Stomach (tissue), 9 donors: ENCODE data around the gene CENPI. TPM values are rescaled to one million over a fixed set of nuclear protein-coding genes. Genes with fewer than 3 reads are reported as not detected.

ENCODE experiments used
- DNase-seq, 2 donors: peaks; one replicate each; pipeline versions ENCODE4 v3.0.0 to v3.0.0-alpha.2; 2013 to 2019
- H3K27ac ChIP-seq, 5 donors: fragments of 200-600 bp in 4 of 5; sonication (generic) in 4 of 5; one replicate each; pipeline ENCODE4 v1.5.1; 2013 to 2019; ENCODE audit warnings: mild to moderate bottlenecking in 1 of 5, moderate library complexity in 1 of 5
- H3K27me3 ChIP-seq, 3 donors: fragments of 200-600 bp; sonication (generic); one replicate each; pipeline ENCODE4 v1.5.1; 2017 to 2019; ENCODE audit warnings: mixed run types in 1 of 3
- H3K36me3 ChIP-seq, 4 donors: fragments of 200-600 bp; sonication (generic); 1 replicate in 3 of 4; 2 replicates in 1 of 4; pipeline ENCODE4 v1.5.1; 2016 to 2019
- H3K4me1 ChIP-seq, 4 donors: fragments of 200-600 bp; sonication (generic); one replicate each; pipeline ENCODE4 v1.5.1; 2016 to 2019
- H3K4me3 ChIP-seq, 4 donors: fragments of 200-600 bp; sonication (generic) in 3 of 4; one replicate each; pipeline ENCODE4 v1.5.1; 2016 to 2019; ENCODE audit warnings: mild to moderate bottlenecking in 1 of 4
- H3K9me3 ChIP-seq, 4 donors: fragments of 200-600 bp; sonication (generic); one replicate each; pipeline ENCODE4 v1.5.1; 2016 to 2019
- CTCF ChIP-seq, 7 experiments: fragments of 450-650 bp in 4 of 7; fragments of 200-600 bp in 3 of 7; sonication (generic) in 3 of 7; IDR thresholded peaks; one replicate each; pipeline ENCODE4 v1.5.1; 2016 to 2019; ENCODE audit warnings: antibody characterized with exemption in 7 of 7, control low read depth in 2 of 7, mild to moderate bottlenecking in 1 of 7
- EP300 ChIP-seq: sonication (generic); formaldehyde crosslinking; IDR thresholded peaks from one replicate; pipeline ENCODE4 v1.6.1; 2017; ENCODE audit warnings: antibody characterized with exemption
- POLR2A ChIP-seq, 4 donors: fragments of 450-650 bp; IDR thresholded peaks; one replicate each; pipeline ENCODE4 v1.6.1; 2016; ENCODE audit warnings: antibody characterized with exemption in 4 of 4, control low read depth in 2 of 4, mild to moderate bottlenecking in 1 of 4, moderate library complexity in 1 of 4
- POLR2AphosphoS5 ChIP-seq, 3 donors: sonication (generic); formaldehyde crosslinking; IDR thresholded peaks; one replicate each; pipeline ENCODE4 v1.6.1; 2016; ENCODE audit warnings: antibody characterized with exemption in 3 of 3
- WGBS, 5 donors: extraction: QIAGEN DNeasy Blood & Tissue Kit in 3 of 5; methylation state at CpG; one replicate each; pipeline versions ENCODE4 v1.1.5 to v1.1.7; 2013 to 2018; 5-methylcytosine and 5-hydroxymethylcytosine counted together
- intact Hi-C: fragments of 100-400 bp; cut with DNase I; formaldehyde crosslinking; loops from one replicate; pipeline ENCODE4 v1.15.1; 2023; ENCODE audit warnings: low total_unique reads
- polyA plus RNA-seq, 3 donors: library from polyadenylated mRNA; stranded (reverse); fragments of 200-250 nt; gene quantifications; one replicate each; pipeline ENCODE4 v1.2.3, GENCODE V29; 2013
- total RNA-seq, 5 donors: library from RNA; depleted of rRNA; stranded (reverse); fragments of >200 nt; gene quantifications; one replicate each; pipeline versions ENCODE4 v1.1.0 to v1.2.3, GENCODE V29; 2014 to 2016
- donor health status: healthy with polysubstance abuse.
- donor health status: Bipolar disorder and iron deficiency.
- donor health status: healthy.

CENPI gene
- total and polyA plus RNA-seq, 8 donors, result 0.29 to 22.8 (median 1.6) TPM; not detected in 3

DNA sequence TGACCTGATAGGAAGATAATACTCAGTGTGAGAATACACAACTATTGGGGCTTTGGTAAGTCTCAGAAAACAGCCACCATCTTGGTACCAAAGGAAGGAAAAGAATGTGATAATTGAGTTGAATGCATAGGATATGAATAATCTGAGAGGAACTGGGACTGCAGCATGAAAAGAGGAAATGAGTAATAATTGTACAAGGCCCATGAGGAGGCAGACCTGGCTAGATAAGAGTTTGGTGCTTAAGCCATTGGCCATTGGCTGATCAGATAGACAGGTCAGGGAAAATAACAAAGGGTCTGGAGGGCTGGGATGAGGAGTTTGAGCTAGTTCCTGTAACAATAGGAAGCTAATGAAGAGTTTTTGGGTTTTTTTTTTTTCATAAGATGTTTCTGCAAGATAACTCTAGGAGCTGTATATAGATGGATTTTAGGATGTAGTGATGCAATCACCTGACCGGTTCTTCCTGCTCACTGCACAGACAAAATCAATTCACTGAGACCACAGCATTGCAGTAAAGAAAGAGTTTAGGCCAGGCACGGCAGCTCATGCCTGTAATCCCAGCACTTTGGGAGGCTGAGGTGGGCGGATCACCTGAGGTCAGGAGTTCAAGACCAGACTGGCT, 40.8 kb upstream of the CENPI start:
- no peaks in the 10 kb centered on the region for H3K9me3 ChIP-seq
- no peaks in the 10 kb centered on the region for H3K27me3 ChIP-seq
- intact Hi-C loops, result no loop called here
- WGBS, 5 donors, result 69 to 90% (median 78%) methylated on average over 3 of the region's 3 CpGs
- no peak overlapping the region for H3K4me3 ChIP-seq
- H3K36me3 ChIP-seq, result no peaks in the 10 kb centered on the region
- TF ChIP-seq CTCF (IDR thresholded peaks at IDR 0.05) (no peak), POLR2A (IDR thresholded peaks at IDR 0.05) (no peak), POLR2AphosphoS5 (IDR thresholded peaks at IDR 0.05) (no peak), EP300 (no peak)
- no peak overlapping the region for H3K27ac ChIP-seq
- no peaks in the 10 kb centered on the region for H3K4me1 ChIP-seq
- no peak for DNase-seq

DNA sequence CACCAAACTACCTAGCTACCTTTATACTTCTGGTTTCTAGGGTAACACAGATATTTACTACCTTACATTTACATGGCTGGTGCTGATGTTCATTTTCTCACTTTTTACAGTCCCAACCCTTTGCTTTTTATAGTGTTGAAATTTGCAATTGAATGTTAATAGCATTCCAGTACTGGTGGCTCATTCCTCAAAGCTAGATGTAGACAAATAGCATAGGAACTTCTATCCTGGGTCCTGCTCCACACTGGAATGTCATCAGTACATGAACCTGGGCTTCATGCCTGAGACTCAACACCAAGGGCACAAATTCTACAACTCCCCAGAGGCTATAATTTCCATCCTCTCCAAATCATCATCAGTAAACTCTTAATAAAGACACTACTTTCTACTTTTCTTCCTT, 35.8 kb upstream of the CENPI start:
- Histone ChIP-seq H3K4me3 (no peak overlapping the region), H3K27me3 (peaks cover 0 to 3% (median 0%) of the 10 kb centered on the region in 3 donors), H3K27ac (no peak overlapping the region), H3K9me3 (no peaks in the 10 kb centered on the region), H3K36me3 (no peaks in the 10 kb centered on the region), H3K4me1 (no peaks in the 10 kb centered on the region)
- intact Hi-C loops, result no loop called here
- TF ChIP-seq POLR2AphosphoS5 (IDR thresholded peaks at IDR 0.05), result no peak
- no peak for TF ChIP-seq POLR2A (IDR thresholded peaks at IDR 0.05)
- no peak for TF ChIP-seq CTCF (IDR thresholded peaks at IDR 0.05)
- no peak for TF ChIP-seq EP300
- no peak for DNase-seq

DNA sequence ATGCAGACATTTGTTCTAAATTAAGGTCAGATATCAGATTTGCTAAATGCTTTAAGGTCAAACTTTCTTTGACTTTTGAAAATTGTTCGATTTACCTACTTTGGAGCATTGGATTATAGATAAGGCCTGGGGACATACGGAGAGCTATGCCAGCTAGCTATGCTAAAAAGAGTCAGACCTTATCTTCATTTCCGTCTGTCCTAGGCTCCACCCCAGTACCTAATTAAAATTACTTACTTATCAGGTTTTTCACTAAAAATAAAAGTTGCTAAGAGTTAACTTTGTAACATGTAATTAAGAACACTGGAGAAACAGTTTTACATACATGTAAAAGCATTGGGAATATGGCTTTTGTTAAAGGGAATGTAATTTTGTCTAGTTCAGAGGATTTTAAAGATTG, 26.4 kb upstream of the CENPI start:
- Histone ChIP-seq H3K4me3 (no peak overlapping the region), H3K27me3 (no peaks in the 10 kb centered on the region), H3K9me3 (peaks cover 0 to 4% (median 0%) of the 10 kb centered on the region in 4 donors), H3K36me3 (no peaks in the 10 kb centered on the region), H3K4me1 (no peaks in the 10 kb centered on the region), H3K27ac (no peak overlapping the region)
- no peak for TF ChIP-seq POLR2AphosphoS5 (IDR thresholded peaks at IDR 0.05)
- no peak for TF ChIP-seq CTCF (IDR thresholded peaks at IDR 0.05)
- no peak for TF ChIP-seq EP300
- TF ChIP-seq POLR2A (IDR thresholded peaks at IDR 0.05), result no peak
- DNase-seq, result no peak
- 32 to 74% (median 55%) methylated on average over 3 of the region's 3 CpGs for WGBS, 5 donors
- intact Hi-C loops, result no loop called here

GRCh38 chrX:101078716-101079598, 19.0 kb upstream of the CENPI start, which contains the start of gene TMEM35A:
TSS of gene TMEM35A (plus strand) at chrX:101078879. CDS start at chrX:101079003, 124 bp downstream.
- H3K36me3 ChIP-seq, result no peaks in the 10 kb centered on the region
- H3K4me3 ChIP-seq, result peak within 1 kb of the TSS; percentile 39 to 45 (median 42)
- peaks cover 0 to 6% (median 0%) of the 10 kb centered on the region in 4 donors for H3K4me1 ChIP-seq
- TF ChIP-seq POLR2A (IDR thresholded peaks at IDR 0.05) (no peak), CTCF (IDR thresholded peaks at IDR 0.05) (no peak), POLR2AphosphoS5 (IDR thresholded peaks at IDR 0.05) (no peak)
- H3K27ac ChIP-seq, result peak within 1 kb of the TSS in 1 of 5 donors; percentile 55
- peak in 1 of 2 donors; percentile 54 for DNase-seq
- WGBS, 5 donors, result 5 to 27% (median 5%) methylated on average over 17 to 23 of the region's 23 CpGs
- peaks cover 0 to 1% (median 0%) of the 10 kb centered on the region in 4 donors for H3K9me3 ChIP-seq
- intact Hi-C loops, result no loop called here
- peaks cover 0 to 14% (median 0%) of the 10 kb centered on the region in 3 donors for H3K27me3 ChIP-seq
